Natural killer cell treated with Interleukin-12 subunit alpha and Interleukin-12 subunit beta and Interleukin-15 and Interleukin-18, amount 100 ng/mL, for 72 hours (primary cell): ENCODE data around the gene KDSR. TPM values are rescaled to one million over a fixed set of nuclear protein-coding genes. Genes with fewer than 3 reads are reported as not detected.
A peak's percentile ranks its signal among the peaks of the same experiment; 100 is the strongest.

ENCODE experiments used
- ATAC-seq, 2 donors: fragments of 150-1000 bp; cut with Tn5 transposase in 1 of 2; sonication (Bioruptor Pico), chemical (Tn5 transposase) in 1 of 2; 2 replicates each; pipeline ENCODE4 v1.10.0; 2021
- DNase-seq: peaks from one replicate; pipeline ENCODE4 v3.0.0; 2022; ENCODE audit warnings: low spot score
- H3K27ac Mint-ChIP-seq, 2 donors: 1 replicate in 1 of 2; 2 replicates in 1 of 2; pipeline ENCODE4 v1.8.0; 2022; ENCODE audit warnings: mixed read lengths in 2 of 2, mild to moderate bottlenecking in 1 of 2, moderate library complexity in 1 of 2
- H3K27me3 Mint-ChIP-seq, 2 donors: 1 replicate in 1 of 2; 2 replicates in 1 of 2; pipeline ENCODE4 v1.8.0; 2022; ENCODE audit warnings: mixed read lengths in 2 of 2
- H3K36me3 Mint-ChIP-seq: one replicate; pipeline ENCODE4 v1.8.0; 2022; ENCODE audit warnings: mixed read lengths
- H3K4me1 Mint-ChIP-seq, 2 donors: 1 replicate in 1 of 2; 2 replicates in 1 of 2; pipeline ENCODE4 v1.8.0; 2022; ENCODE audit warnings: low read depth in 2 of 2, mixed read lengths in 2 of 2, mild to moderate bottlenecking in 1 of 2
- H3K4me3 Mint-ChIP-seq: one replicate; pipeline ENCODE4 v1.8.0; 2022; ENCODE audit warnings: mixed read lengths
- H3K9me3 Mint-ChIP-seq: 2 replicates; pipeline ENCODE4 v1.8.0; 2022; ENCODE audit warnings: mixed read lengths
- total RNA-seq, 2 donors: library from RNA; stranded (reverse); gene quantifications; one replicate each; pipeline ENCODE4 v1.2.3, GENCODE V29; 2022

The KDSR gene
- total RNA-seq, 2 donors from 2014 or later: 21.4 to 38.5 TPM

GRCh38 chr18:63284827-63285733, 81.9 kb downstream of the KDSR start:
- peaks cover 12 to 14% of the 10 kb centered on the region in 2 donors for H3K4me1 Mint-ChIP-seq
- no peaks in the 10 kb centered on the region for H3K27me3 Mint-ChIP-seq
- peaks cover 10% of the 10 kb centered on the region for H3K36me3 Mint-ChIP-seq
- DNase-seq (no peak), ATAC-seq (no peak)
- H3K9me3 Mint-ChIP-seq: no peaks in the 10 kb centered on the region
- H3K4me3 Mint-ChIP-seq: no peak overlapping the region
- H3K27ac Mint-ChIP-seq: no peak overlapping the region

GRCh38 chr18:63284173-63284799, 82.7 kb downstream of the KDSR start:
- no peak for ATAC-seq
- H3K4me1 Mint-ChIP-seq: peaks cover 13 to 17% of the 10 kb centered on the region in 2 donors
- H3K36me3 Mint-ChIP-seq: peaks cover 8% of the 10 kb centered on the region

GRCh38 chr18:63283305-63284094, 83.5 kb downstream of the KDSR start:
- no peak for DNase-seq
- no peak for ATAC-seq
- H3K4me3 Mint-ChIP-seq: no peak overlapping the region
- H3K9me3 Mint-ChIP-seq: no peaks in the 10 kb centered on the region
- peak overlapping the region in 1 of 2 donors; percentile 9 for H3K27ac Mint-ChIP-seq
- no peaks in the 10 kb centered on the region for H3K27me3 Mint-ChIP-seq
- H3K36me3 Mint-ChIP-seq: peaks cover 11% of the 10 kb centered on the region
- peaks cover 17 to 25% of the 10 kb centered on the region in 2 donors for H3K4me1 Mint-ChIP-seq

More at GRCh38 chr18:63284173-63284799, 82.7 kb downstream of the KDSR start:
- Mint-ChIP-seq H3K4me3 (no peak overlapping the region), H3K27me3 (no peaks in the 10 kb centered on the region), H3K9me3 (no peaks in the 10 kb centered on the region), H3K27ac (peak overlapping the region in 1 of 2 donors; percentile 9)
- DNase-seq: no peak

GRCh38 chr18:63282793-63283192, 84.2 kb downstream of the KDSR start:
- Mint-ChIP-seq H3K4me3 (no peak overlapping the region), H3K27me3 (no peaks in the 10 kb centered on the region), H3K9me3 (no peaks in the 10 kb centered on the region), H3K36me3 (peaks cover 12% of the 10 kb centered on the region), H3K4me1 (peaks cover 24 to 32% of the 10 kb centered on the region in 2 donors), H3K27ac (no peak overlapping the region)
- no peak for DNase-seq
- ATAC-seq: no peak

Other genes starting within 250 kb of the KDSR start
- 10 to 100 TPM; 61.7 to 84.7 TPM for gene BCL2, start 47.4 kb downstream of the KDSR start, total RNA-seq
- 10 to 100 TPM; 66.7 to 86.5 TPM for gene VPS4B, start 55.3 kb upstream of the KDSR start, total RNA-seq
- not detected for gene SERPINB5, start 109.8 kb upstream of the KDSR start, total RNA-seq
- not detected for gene SERPINB12, start 175.2 kb upstream of the KDSR start, total RNA-seq
- gene SERPINB13, start 220.1 kb upstream of the KDSR start, total RNA-seq: not detected